ENCODE data around the gene CD28. TPM values are rescaled to one million over a fixed set of nuclear protein-coding genes. Genes with fewer than 3 reads are reported as not detected.
"Not testable (repeated sequence)": the region's sequence is repeated elsewhere in the genome, so short reads cannot be mapped to it uniquely, and the experiment has no call there.

Gene CD28
- polyA plus RNA-seq, 1 donor = 3.4 TPM

- no peak for DNase-seq (ENCODE audit: low read depth)
Observed at GRCh38 chr2:203748331-203749126, 42.1 kb downstream of the CD28 start.

- no peak for DNase-seq (ENCODE audit: low read depth)
Observed at GRCh38 chr2:203750346-203751068, 44.1 kb downstream of the CD28 start.

- DNase-seq (ENCODE audit: low read depth) = no peak
Observed at GRCh38 chr2:203751685-203752271, 45.3 kb downstream of the CD28 start.

GRCh38 chr2:203756161-203756560 is 49.7 kb downstream of the CD28 start:
- no peak for DNase-seq (ENCODE audit: low read depth)

GRCh38 chr2:203758841-203759689 is 52.6 kb downstream of the CD28 start:
- DNase-seq (ENCODE audit: low read depth) = no peak

GRCh38 chr2:203759690-203760365 is 53.4 kb downstream of the CD28 start:
- no peak for DNase-seq (ENCODE audit: low read depth)

- no peak for DNase-seq (ENCODE audit: low read depth)
Observed at GRCh38 chr2:203761121-203761520, 54.7 kb downstream of the CD28 start.

- no peak for DNase-seq (ENCODE audit: low read depth)
Observed at GRCh38 chr2:203763241-203763937, 57.0 kb downstream of the CD28 start.

- DNase-seq (ENCODE audit: low read depth) = no peak
Observed at GRCh38 chr2:203763938-203764664, 57.7 kb downstream of the CD28 start.

- DNase-seq (ENCODE audit: low read depth) = no peak
Observed at GRCh38 chr2:203772456-203773165, 66.2 kb downstream of the CD28 start.

GRCh38 chr2:203774760-203775159 is 68.3 kb downstream of the CD28 start:
- DNase-seq (ENCODE audit: low read depth) = no peak

GRCh38 chr2:203775684-203776083 is 69.2 kb downstream of the CD28 start:
- no peak for DNase-seq (ENCODE audit: low read depth)

- DNase-seq (ENCODE audit: low read depth) = no peak
Observed at GRCh38 chr2:203777030-203777429, 70.6 kb downstream of the CD28 start.

- DNase-seq (ENCODE audit: low read depth) = not testable (repeated sequence)
Observed at GRCh38 chr2:203779477-203780073, 73.1 kb downstream of the CD28 start.

GRCh38 chr2:203780231-203780630 is 73.8 kb downstream of the CD28 start:
- no peak for DNase-seq (ENCODE audit: low read depth)

- no peak for DNase-seq (ENCODE audit: low read depth)
Observed at GRCh38 chr2:203781151-203781550, 74.7 kb downstream of the CD28 start.

GRCh38 chr2:203782262-203782976 is 76.0 kb downstream of the CD28 start:
- no peak for DNase-seq (ENCODE audit: low read depth)
